T-helper 2 cell treated with Interferon-gamma antibody and Interleukin-4, amounts not matched to agents 100 ng/mL and 5 ng/mL, for 36 hours (primary cell): ENCODE data around the gene FBXO21. TPM values are rescaled to one million over a fixed set of nuclear protein-coding genes. Genes with fewer than 3 reads are reported as not detected.

Experiments used
- intact Hi-C: fragments of 100-400 bp; cut with micrococcal nuclease; formaldehyde crosslinking; loops from one replicate; pipeline ENCODE4 v1.15.1; 2023
- total RNA-seq: library from RNA; stranded (reverse); gene quantifications from 2 replicates; pipeline ENCODE4 v1.2.3, GENCODE V29; 2022

Gene FBXO21
- total RNA-seq, 1 donor from 2014 or later: 25.6 TPM

GRCh38 chr12:117168976-117169375 is 21.3 kb downstream of the FBXO21 start:
- intact Hi-C loops: no loop called here

GRCh38 chr12:117167769-117168168 is 22.5 kb downstream of the FBXO21 start:
- intact Hi-C loops: no loop called here

- intact Hi-C loops: no loop called here
Observed at GRCh38 chr12:117166107-117166506, 24.2 kb downstream of the FBXO21 start.

GRCh38 chr12:117165342-117165741 is 24.9 kb downstream of the FBXO21 start:
- intact Hi-C loops: no loop called here

- intact Hi-C loops: no loop called here
Observed at GRCh38 chr12:117162633-117163032, 27.6 kb downstream of the FBXO21 start.

- intact Hi-C loops: no loop called here
Observed at GRCh38 chr12:117162167-117162539, 28.1 kb downstream of the FBXO21 start.

GRCh38 chr12:117161460-117162166 is 28.7 kb downstream of the FBXO21 start:
- intact Hi-C loops: no loop called here

GRCh38 chr12:117159674-117160073 is 30.6 kb downstream of the FBXO21 start:
- intact Hi-C loops: no loop called here

GRCh38 chr12:117158911-117159553 is 31.2 kb downstream of the FBXO21 start:
- intact Hi-C loops: no loop called here

- intact Hi-C loops: no loop called here
Observed at GRCh38 chr12:117158096-117158495, 32.2 kb downstream of the FBXO21 start.

GRCh38 chr12:117155278-117156060 is 34.8 kb downstream of the FBXO21 start:
- intact Hi-C loops: loop anchor here (2.0 kb wide), 1 partner anchor 21 kb away; no protein-coding TSS in a partner anchor

GRCh38 chr12:117152793-117153775 is 37.2 kb downstream of the FBXO21 start:
- intact Hi-C loops: no loop called here

GRCh38 chr12:117151403-117152031 is 38.8 kb downstream of the FBXO21 start:
- intact Hi-C loops: no loop called here

GRCh38 chr12:117149431-117149830 is 40.8 kb downstream of the FBXO21 start:
- intact Hi-C loops: no loop called here

- intact Hi-C loops: no loop called here
Observed at GRCh38 chr12:117148642-117149041, 41.6 kb downstream of the FBXO21 start.

- intact Hi-C loops: no loop called here
Observed at GRCh38 chr12:117147639-117148038, 42.6 kb downstream of the FBXO21 start.

- intact Hi-C loops: no loop called here
Observed at GRCh38 chr12:117145597-117146154, 44.6 kb downstream of the FBXO21 start.

- intact Hi-C loops: no loop called here
Observed at GRCh38 chr12:117144599-117144998, 45.7 kb downstream of the FBXO21 start.

- intact Hi-C loops: no loop called here
Observed at GRCh38 chr12:117143008-117143532, 47.2 kb downstream of the FBXO21 start.

GRCh38 chr12:117142094-117142493 is 48.2 kb downstream of the FBXO21 start:
- intact Hi-C loops: no loop called here
